DOHH2 (cell line): ENCODE results near the gene ZNF207.
"Not testable (repeated sequence)": the region's sequence is repeated elsewhere in the genome, so short reads cannot be mapped to it uniquely, and the experiment has no call there.

ENCODE experiments used
- CTCF ChIP-seq: fragments of 200-600 bp; sonication (generic); IDR thresholded peaks from one replicate; pipeline ENCODE4 v1.5.1; 2014; ENCODE audit warnings: antibody characterized with exemption, mild to moderate bottlenecking, low read depth, low read length; ENCODE audit not compliant: poor library complexity, severe bottlenecking
- EZH2phosphoT487 ChIP-seq: fragments of 200-600 bp; sonication (generic); IDR thresholded peaks from 2 replicates; pipeline ENCODE4 v1.6.1; 2017; ENCODE audit warnings: borderline replicate concordance, mild to moderate bottlenecking, antibody characterized with exemption, low read length, moderate library complexity, mixed read lengths

DNA sequence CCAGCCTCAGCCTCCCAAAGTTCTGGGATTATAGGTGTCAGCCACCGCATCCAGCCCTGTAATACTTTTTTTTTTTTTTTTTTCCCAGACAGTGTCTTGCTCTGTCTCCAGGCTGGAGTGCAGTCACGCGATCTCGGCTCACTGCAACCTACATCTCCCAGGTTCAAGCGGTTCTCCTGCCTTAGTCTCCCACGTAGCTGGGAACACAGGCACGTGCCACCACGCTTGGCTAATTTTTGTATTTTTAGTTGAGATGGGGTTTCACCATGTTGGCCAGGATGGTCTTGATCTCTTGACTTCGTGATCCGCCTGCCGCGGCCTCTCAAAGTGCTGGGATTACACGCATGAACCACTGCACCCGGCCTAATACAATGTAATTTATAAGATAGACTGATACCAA is 38.2 kb downstream of the ZNF207 start:
- TF ChIP-seq CTCF, EZH2phosphoT487: not testable (repeated sequence)
